HUES48 (cell line): ENCODE data around the gene MAMDC4.
"Not testable (repeated sequence)": the region's sequence is repeated elsewhere in the genome, so short reads cannot be mapped to it uniquely, and the experiment has no call there.

Source experiments
- H3K27ac ChIP-seq: one replicate; pipeline ENCODE4 v1.7.0; 2013; ENCODE audit warnings: low read depth, low read length, inconsistent platforms
- H3K27me3 ChIP-seq: 2 replicates; pipeline ENCODE4 v1.6.1; 2013; ENCODE audit warnings: mild to moderate bottlenecking, low read length; ENCODE audit not compliant: control insufficient read depth, insufficient read depth
- H3K36me3 ChIP-seq: 2 replicates; pipeline ENCODE4 v1.6.1; 2013; ENCODE audit warnings: low read length; ENCODE audit not compliant: control insufficient read depth, insufficient read depth
- H3K4me1 ChIP-seq: 2 replicates; pipeline ENCODE4 v1.6.1; 2013; ENCODE audit warnings: mild to moderate bottlenecking, low read length; ENCODE audit not compliant: control insufficient read depth, insufficient read depth
- H3K4me3 ChIP-seq: 2 replicates; pipeline ENCODE4 v1.5.1; 2013; ENCODE audit warnings: mild to moderate bottlenecking, low read depth, low read length
- H3K9ac ChIP-seq: 2 replicates; pipeline ENCODE4 v1.6.1; 2013; ENCODE audit warnings: mild to moderate bottlenecking, low read depth, low read length, moderate library complexity
- H3K9me3 ChIP-seq: 2 replicates; pipeline ENCODE4 v1.6.1; 2013; ENCODE audit warnings: low read length; ENCODE audit not compliant: control insufficient read depth, insufficient read depth

Gene MAMDC4

GRCh38 chr9:136860933-136861873 lies 9.1 kb downstream of the MAMDC4 start:
- Histone ChIP-seq H3K4me1 (0 out of 2 replicates have a peak, but pooled peaks cover 5% of the 10 kb centered on the region), H3K4me3 (no peak overlapping the region), H3K27ac (no peak overlapping the region), H3K27me3 (no peaks in the 10 kb centered on the region), H3K9ac (no peak overlapping the region), H3K36me3 (peaks cover 44% of the 10 kb centered on the region), H3K9me3 (no peaks in the 10 kb centered on the region)

- peaks cover 44% of the 10 kb centered on the region for H3K36me3 ChIP-seq
- no peak overlapping the region for H3K27ac ChIP-seq
- H3K27me3 ChIP-seq: no peaks in the 10 kb centered on the region
- no peak overlapping the region for H3K4me3 ChIP-seq
- no peak overlapping the region for H3K9ac ChIP-seq
- no peaks in the 10 kb centered on the region for H3K9me3 ChIP-seq
- 0 out of 2 replicates have a peak, but pooled peaks cover 5% of the 10 kb centered on the region for H3K4me1 ChIP-seq
These were observed 9.8 kb downstream of the MAMDC4 start for GRCh38 chr9:136861874-136862457.

GRCh38 chr9:136862849-136863622 lies 10.9 kb downstream of the MAMDC4 start:
- Histone ChIP-seq H3K27me3 (no peaks in the 10 kb centered on the region), H3K9ac (no peak overlapping the region), H3K27ac (no peak overlapping the region), H3K4me3 (no peak overlapping the region), H3K4me1 (0 out of 2 replicates have a peak, but pooled peaks cover 5% of the 10 kb centered on the region), H3K9me3 (peaks cover 10% of the 10 kb centered on the region), H3K36me3 (peaks cover 44% of the 10 kb centered on the region)

DNA sequence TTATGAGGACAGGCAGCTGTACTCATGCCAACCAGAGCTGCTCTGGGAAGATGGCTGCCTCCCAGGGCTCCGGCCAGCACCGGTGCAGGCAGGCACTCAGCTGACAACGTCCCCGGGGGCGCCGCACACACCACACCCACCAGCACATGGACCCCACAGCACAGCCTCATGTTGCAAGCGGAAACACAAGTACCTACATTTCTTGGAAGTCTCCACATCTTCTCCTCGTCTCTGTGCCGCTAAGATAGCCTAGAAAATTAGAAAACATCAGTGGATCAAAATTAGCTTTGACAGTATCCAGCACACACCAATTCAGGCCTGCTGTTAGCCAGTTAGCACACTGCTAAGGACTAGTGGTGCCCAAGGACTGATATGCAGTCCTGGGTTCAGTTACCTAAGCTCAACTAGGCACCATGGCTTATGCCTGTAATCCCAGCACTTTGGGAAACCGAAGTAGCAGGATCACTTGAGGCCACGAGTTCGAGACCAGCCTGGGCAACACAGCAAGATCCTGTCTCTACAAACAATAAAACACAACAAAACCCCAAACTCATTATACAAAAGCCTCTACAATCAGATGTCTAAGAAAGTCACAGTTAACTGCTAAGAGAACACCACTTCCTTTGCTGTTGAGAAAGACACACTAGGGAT lies 11.6 kb downstream of the MAMDC4 start:
- no peaks in the 10 kb centered on the region for H3K27me3 ChIP-seq
- peaks cover 44% of the 10 kb centered on the region for H3K36me3 ChIP-seq
- no peak overlapping the region for H3K4me3 ChIP-seq
- H3K9me3 ChIP-seq: peaks cover 10% of the 10 kb centered on the region
- no peak overlapping the region for H3K9ac ChIP-seq
- H3K27ac ChIP-seq: no peak overlapping the region
- H3K4me1 ChIP-seq: 0 out of 2 replicates have a peak, but pooled peaks cover 5% of the 10 kb centered on the region

DNA sequence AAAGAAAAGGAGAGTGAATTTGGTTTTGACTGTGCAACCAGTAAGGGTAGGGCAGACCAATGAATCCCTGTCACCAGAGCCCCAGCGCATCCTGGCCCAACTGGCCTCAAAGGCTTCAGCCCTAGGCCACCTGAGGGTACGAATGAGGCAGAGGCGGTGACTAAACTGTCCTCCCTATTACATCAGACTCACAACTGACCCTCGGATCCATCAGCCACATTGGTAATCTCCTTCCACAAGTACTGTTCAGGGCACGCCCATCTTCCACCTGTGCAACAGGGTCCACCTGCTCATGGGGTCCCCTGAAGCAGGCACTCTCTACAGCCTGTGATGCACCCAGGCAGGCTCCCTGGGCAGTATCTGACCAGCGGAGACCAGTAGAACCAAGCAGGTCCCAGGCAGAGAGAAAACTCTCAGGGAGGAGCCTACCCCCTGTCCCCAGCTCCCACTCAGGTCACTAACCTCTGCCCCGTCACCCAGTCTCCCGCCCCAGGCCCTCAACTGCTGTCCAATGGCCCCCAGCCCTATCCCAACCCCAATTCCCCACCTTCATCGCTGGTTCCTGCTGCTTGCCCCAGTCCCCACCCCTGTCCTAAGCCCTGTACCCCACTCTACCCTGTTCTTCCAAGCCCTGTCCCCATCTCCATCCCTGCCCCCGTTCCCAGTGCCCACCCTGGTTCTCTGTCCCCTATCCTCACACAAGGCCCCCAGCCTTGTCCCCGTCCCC lies 13.1 kb downstream of the MAMDC4 start:
- no peaks in the 10 kb centered on the region for H3K27me3 ChIP-seq
- peaks cover 41% of the 10 kb centered on the region for H3K36me3 ChIP-seq
- 0 out of 2 replicates have a peak, but pooled peaks cover 5% of the 10 kb centered on the region for H3K4me1 ChIP-seq
- no peak overlapping the region for H3K27ac ChIP-seq
- H3K9me3 ChIP-seq: peaks cover 12% of the 10 kb centered on the region
- H3K4me3 ChIP-seq: peak overlapping the region; percentile 79
- no peak overlapping the region for H3K9ac ChIP-seq

DNA sequence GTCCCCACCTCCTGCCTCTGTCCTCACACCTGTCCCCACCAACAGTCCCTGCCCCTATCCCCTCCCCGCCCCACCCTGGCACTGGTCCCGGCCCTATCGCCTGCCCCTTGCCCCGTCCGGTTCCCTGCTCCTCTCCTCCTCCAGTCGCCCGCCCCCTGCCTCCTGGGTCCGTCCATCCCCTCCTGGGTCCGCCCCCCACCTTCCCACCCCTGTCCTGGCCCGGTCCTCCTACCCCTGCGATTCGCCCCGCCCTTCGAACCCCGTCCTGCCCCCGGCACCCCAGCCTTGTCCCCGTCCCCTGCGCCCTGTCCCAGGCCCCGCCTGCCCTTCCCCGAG lies 13.6 kb downstream of the MAMDC4 start:
- Histone ChIP-seq H3K27ac (peak overlapping the region; percentile 72), H3K4me1 (0 out of 2 replicates have a peak, but pooled peaks cover 5% of the 10 kb centered on the region), H3K9me3 (peaks cover 17% of the 10 kb centered on the region), H3K27me3 (no peaks in the 10 kb centered on the region), H3K4me3 (peak overlapping the region; percentile 79), H3K36me3 (peaks cover 38% of the 10 kb centered on the region), H3K9ac (peak overlapping the region; percentile 56; the same call in 1 of the 2 replicates)

DNA sequence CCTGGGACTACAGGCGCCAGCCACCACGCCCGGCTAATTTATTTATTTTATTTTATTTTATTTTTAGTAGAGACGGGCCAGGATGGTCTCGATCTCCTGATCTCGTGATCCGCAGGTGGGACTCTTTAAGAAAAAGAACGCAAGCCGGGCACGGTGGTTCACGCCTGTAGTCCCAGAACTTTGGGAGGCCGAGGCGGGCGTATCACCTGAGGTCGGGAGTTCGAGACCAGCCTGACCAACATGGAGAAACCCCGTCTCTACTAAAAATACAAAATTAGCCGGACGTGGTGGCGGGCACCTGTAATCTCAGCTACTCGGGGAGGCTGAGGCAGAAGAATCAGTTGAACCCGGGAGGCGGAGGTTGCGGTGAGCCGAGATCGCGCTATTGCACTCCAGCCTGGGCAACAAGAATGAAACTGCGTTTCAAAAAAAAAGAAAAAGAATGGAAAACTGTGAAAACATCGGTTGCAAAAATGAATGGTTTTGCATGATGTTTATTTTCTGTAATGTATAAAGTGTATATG lies 14.8 kb downstream of the MAMDC4 start:
- not testable (repeated sequence) for H3K9ac ChIP-seq

DNA sequence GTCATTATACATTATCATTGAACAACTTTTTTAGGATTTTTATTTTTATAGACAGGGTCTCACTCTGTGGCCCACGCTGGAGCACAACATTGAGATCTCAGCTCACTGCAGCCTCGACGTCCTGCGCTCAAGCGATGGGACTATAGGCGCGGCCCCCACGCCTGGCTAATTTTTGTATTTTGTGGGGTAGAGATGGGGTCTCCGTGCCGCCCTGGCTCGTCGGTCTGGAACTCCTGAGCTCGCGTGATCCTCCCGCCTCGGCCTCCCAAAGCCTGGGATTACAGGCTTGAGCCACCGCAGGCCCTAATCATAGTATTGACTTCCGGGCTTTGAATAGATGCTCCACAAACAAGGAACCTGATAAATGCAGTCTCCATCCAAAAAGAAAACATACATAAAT lies 15.3 kb downstream of the MAMDC4 start:
- H3K36me3 ChIP-seq: peaks cover 21% of the 10 kb centered on the region
- H3K4me1 ChIP-seq: 0 out of 2 replicates have a peak, but pooled peaks cover 5% of the 10 kb centered on the region
- peaks cover 18% of the 10 kb centered on the region for H3K9me3 ChIP-seq
- H3K27me3 ChIP-seq: no peaks in the 10 kb centered on the region
- no peak overlapping the region for H3K27ac ChIP-seq
- H3K9ac ChIP-seq: no peak overlapping the region
- peak overlapping the region; percentile 13; the same call in 1 of the 2 replicates for H3K4me3 ChIP-seq

More for the DNA sequence above, 14.8 kb downstream of the MAMDC4 start:
- not testable (repeated sequence) for H3K4me1 ChIP-seq, H3K27ac ChIP-seq, H3K27me3 ChIP-seq
- Histone ChIP-seq H3K9me3 (peaks cover 17% of the 10 kb centered on the region), H3K4me3 (peak overlapping the region; percentile 79), H3K36me3 (peaks cover 26% of the 10 kb centered on the region)

- Histone ChIP-seq H3K27me3 (no peaks in the 10 kb centered on the region), H3K4me1 (0 out of 2 replicates have a peak, but pooled peaks cover 5% of the 10 kb centered on the region), H3K9ac (no peak overlapping the region), H3K4me3 (no peak overlapping the region), H3K9me3 (peaks cover 22% of the 10 kb centered on the region), H3K36me3 (peaks cover 16% of the 10 kb centered on the region), H3K27ac (no peak overlapping the region)
These were observed 15.8 kb downstream of the MAMDC4 start for GRCh38 chr9:136867917-136868316.

DNA sequence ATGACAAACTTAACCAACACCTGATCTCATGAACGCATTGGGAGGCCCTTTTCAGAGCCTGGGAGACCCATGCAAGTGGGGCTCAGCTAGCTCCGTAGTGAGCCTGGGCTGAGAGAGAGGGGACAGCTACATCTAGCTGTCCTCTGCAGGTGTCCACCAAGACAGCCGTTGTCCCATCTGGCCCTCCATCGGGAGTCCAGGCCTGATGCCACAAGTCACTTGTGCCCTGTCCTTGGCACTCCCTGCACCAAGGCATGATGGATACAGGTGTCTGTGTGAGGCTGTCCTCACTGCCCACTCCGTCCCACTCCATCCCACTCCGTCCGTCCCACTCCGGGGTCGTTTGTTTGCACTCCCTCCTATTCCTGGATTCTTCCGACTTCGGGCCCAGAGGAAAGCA lies 16.5 kb downstream of the MAMDC4 start:
- no peak overlapping the region for H3K9ac ChIP-seq

More for the DNA sequence above, 16.5 kb downstream of the MAMDC4 start:
- Histone ChIP-seq H3K9me3 (peaks cover 28% of the 10 kb centered on the region), H3K4me1 (0 out of 2 replicates have a peak, but pooled peaks cover 5% of the 10 kb centered on the region), H3K27me3 (no peaks in the 10 kb centered on the region), H3K4me3 (no peak overlapping the region), H3K27ac (no peak overlapping the region), H3K36me3 (peaks cover 9% of the 10 kb centered on the region)
